GM18505 (cell line): ENCODE results near the gene SCARF2.
"Not testable (repeated sequence)": the region's sequence is repeated elsewhere in the genome, so short reads cannot be mapped to it uniquely, and the experiment has no call there.

ENCODE experiments used
- ATAC-seq: cut with Tn5 transposase; IDR thresholded peaks from one replicate; pipeline ENCODE4 v1.9.1; 2021; ENCODE audit not compliant: unreplicated experiment
- POLR2A ChIP-seq: IDR thresholded peaks from 4 replicates; pipeline ENCODE4 v1.6.1; 2011; ENCODE audit warnings: borderline replicate concordance; ENCODE audit not compliant: insufficient read depth, insufficient read length; ENCODE audit errors: extremely low read depth

The SCARF2 gene

GRCh38 chr22:20386336-20386735 is 51.3 kb downstream of the SCARF2 start:
- no peak for TF ChIP-seq POLR2A
- ATAC-seq, result no peak

DNA sequence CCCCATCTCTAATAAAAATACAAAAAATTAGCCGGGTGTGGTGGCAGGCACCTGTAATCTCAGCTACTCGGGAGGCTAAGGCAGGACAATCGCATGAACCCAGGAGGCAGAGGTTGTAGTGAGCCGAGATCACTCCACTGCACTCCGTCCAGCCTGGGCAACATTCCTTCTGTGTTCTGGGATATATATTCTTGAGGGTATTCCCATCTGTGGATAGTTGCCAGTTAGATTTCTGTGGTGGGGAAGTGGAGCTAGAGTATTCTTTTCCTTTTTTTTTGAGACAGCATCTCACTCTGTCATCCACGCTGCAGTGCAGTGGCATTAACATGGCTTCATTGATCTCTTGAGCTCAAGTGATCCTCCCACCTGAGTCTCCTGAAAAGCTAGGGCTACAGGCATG is 52.8 kb downstream of the SCARF2 start:
- no peak for ATAC-seq
- TF ChIP-seq POLR2A, result no peak

- no peak for ATAC-seq
- TF ChIP-seq POLR2A, result no peak
These were observed 53.5 kb downstream of the SCARF2 start for GRCh38 chr22:20384171-20384570.

- ATAC-seq, result no peak
- no peak for TF ChIP-seq POLR2A
These were observed 54.1 kb downstream of the SCARF2 start for GRCh38 chr22:20383538-20383937.

- no peak for ATAC-seq
- no peak for TF ChIP-seq POLR2A
These were observed 57.1 kb downstream of the SCARF2 start for GRCh38 chr22:20380486-20380885.

DNA sequence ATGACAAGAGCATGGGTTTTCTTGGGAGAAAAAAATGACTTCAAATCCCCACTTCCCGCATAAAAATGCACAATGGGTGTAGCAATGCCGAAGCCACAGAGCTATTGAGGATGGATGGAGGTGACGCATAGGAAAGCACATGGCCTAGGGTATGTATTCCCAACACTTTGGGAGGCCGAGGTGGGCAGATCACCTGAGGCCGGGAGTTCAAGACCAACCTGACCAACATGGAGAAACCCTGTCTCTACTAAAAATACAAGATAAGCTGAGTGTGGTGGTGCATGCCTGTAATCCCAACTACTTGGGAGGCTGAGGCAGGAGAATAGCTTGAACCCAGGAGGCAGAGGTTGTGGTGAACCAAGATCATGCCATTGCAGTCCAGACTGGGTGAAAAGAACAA is 58.9 kb downstream of the SCARF2 start:
- not testable (repeated sequence) for ATAC-seq

GRCh38 chr22:20378110-20378509 is 59.5 kb downstream of the SCARF2 start:
- no peak for TF ChIP-seq POLR2A
- ATAC-seq, result no peak

DNA sequence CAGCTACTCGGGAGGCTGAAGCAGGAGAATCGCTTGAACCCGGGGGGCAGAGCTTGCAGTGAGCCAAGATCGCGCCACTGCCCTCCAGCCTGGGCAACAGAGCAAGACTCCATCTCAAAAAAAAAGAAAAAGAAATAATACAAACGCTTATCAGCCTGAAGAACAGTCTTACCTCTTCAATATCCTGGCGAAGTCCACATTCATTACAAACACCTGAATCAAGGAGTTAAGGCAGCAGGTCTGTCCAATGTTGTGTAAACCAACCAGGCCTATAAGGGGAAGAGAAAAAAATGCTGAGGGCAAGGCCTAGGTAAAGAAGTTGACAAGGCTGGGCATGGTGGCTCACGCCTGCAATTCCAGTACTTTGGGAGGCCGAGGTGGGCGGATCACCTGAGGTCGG is 60.6 kb downstream of the SCARF2 start:
- ATAC-seq, result not testable (repeated sequence)

- not testable (repeated sequence) for ATAC-seq
These were observed 61.3 kb downstream of the SCARF2 start for GRCh38 chr22:20376281-20376680.
